ENCODE data around the gene SSTR3.
A peak's percentile ranks its signal among the peaks of the same experiment; 100 is the strongest.

Gene SSTR3

GRCh38 chr22:37229012-37229804 is 16.9 kb upstream of the SSTR3 start:
- DNase-seq (ENCODE audit: low read depth in 2 of 2) = no peak

GRCh38 chr22:37228106-37229011 is 16.1 kb upstream of the SSTR3 start:
- DNase-seq (ENCODE audit: low read depth in 2 of 2) = no peak

GRCh38 chr22:37226514-37226913 is 14.2 kb upstream of the SSTR3 start:
- DNase-seq (ENCODE audit: low read depth in 2 of 2) = no peak

- no peak for DNase-seq (ENCODE audit: low read depth in 2 of 2)
Measured at GRCh38 chr22:37226087-37226486, 13.8 kb upstream of the SSTR3 start.

GRCh38 chr22:37225481-37225880 is 13.2 kb upstream of the SSTR3 start:
- DNase-seq (ENCODE audit: low read depth in 2 of 2) = no peak

- no peak for DNase-seq (ENCODE audit: low read depth in 2 of 2)
Measured at GRCh38 chr22:37224757-37225420, 12.6 kb upstream of the SSTR3 start.

GRCh38 chr22:37223965-37224551 is 11.8 kb upstream of the SSTR3 start:
- no peak for DNase-seq (ENCODE audit: low read depth in 2 of 2)

- DNase-seq (ENCODE audit: low read depth in 2 of 2) = no peak
Measured at GRCh38 chr22:37222440-37222971, 10.2 kb upstream of the SSTR3 start.

GRCh38 chr22:37221424-37222333 is 9.4 kb upstream of the SSTR3 start:
- DNase-seq (ENCODE audit: low read depth in 2 of 2) = no peak

GRCh38 chr22:37220543-37220981 is 8.3 kb upstream of the SSTR3 start:
- DNase-seq (ENCODE audit: low read depth in 2 of 2) = no peak

- DNase-seq (ENCODE audit: low read depth in 2 of 2) = no peak
Measured at GRCh38 chr22:37219533-37219932, 7.3 kb upstream of the SSTR3 start.

GRCh38 chr22:37218771-37219411 is 6.6 kb upstream of the SSTR3 start:
- DNase-seq (ENCODE audit: low read depth in 2 of 2) = peak in 1 of 2 donors; percentile 69

GRCh38 chr22:37218399-37218770 is 6.1 kb upstream of the SSTR3 start:
- no peak for DNase-seq (ENCODE audit: low read depth in 2 of 2)

GRCh38 chr22:37215890-37216289 is 3.6 kb upstream of the SSTR3 start:
- DNase-seq (ENCODE audit: low read depth in 2 of 2) = no peak

- no peak for DNase-seq (ENCODE audit: low read depth in 2 of 2)
Measured at GRCh38 chr22:37214731-37215030, 2.4 kb upstream of the SSTR3 start.

- no peak for DNase-seq (ENCODE audit: low read depth in 2 of 2)
Measured at GRCh38 chr22:37213941-37214730, 1.9 kb upstream of the SSTR3 start.

GRCh38 chr22:37213218-37213855 is 1.1 kb upstream of the SSTR3 start:
- DNase-seq (ENCODE audit: low read depth in 2 of 2) = no peak

GRCh38 chr22:37211866-37212173 is 457 bp downstream of the SSTR3 start:
- no peak for DNase-seq (ENCODE audit: low read depth in 2 of 2)
